EH (cell line): Measurements from ENCODE around the gene ACVR1B.

ENCODE experiments used
- DNase-seq: peaks from one replicate; pipeline ENCODE4 v3.0.0-alpha.2; 2015; ENCODE audit warnings: low read depth

ACVR1B gene

GRCh38 chr12:52044292-52044983 is 92.9 kb downstream of the ACVR1B start:
- peak; percentile 92 for DNase-seq

- no peak for DNase-seq
Observed at GRCh38 chr12:52045794-52046199, 94.3 kb downstream of the ACVR1B start.
